H1 (cell line): ENCODE data around the gene CRB2. TPM values are rescaled to one million over a fixed set of nuclear protein-coding genes. Genes with fewer than 3 reads are reported as not detected.

Experiments
- CTCF ChIA-PET: fragments of 300-600 bp; sonication (Branson Sonifier 250); formaldehyde crosslinking; loops from one replicate; lab custom pipeline; 2021; ENCODE audit not compliant: partially characterized antibody; lab: Charles Lee
- POLR2A ChIA-PET: fragments of 300-600 bp; sonication (Branson Sonifier 250); formaldehyde crosslinking; loops from one replicate; lab custom pipeline; 2021; ENCODE audit warnings: inconsistent platforms; ENCODE audit not compliant: partially characterized antibody; lab: Charles Lee
- DNase-seq, 2 experiments: peaks; one replicate each; pipeline versions ENCODE4 v3.0.0 to v3.0.0-alpha.2; 2010 to 2022; ENCODE audit warnings: low spot score in 2 of 2, low read depth in 1 of 2, mixed read lengths in 1 of 2
- FAIRE-seq: peaks from 2 replicates; lab custom pipeline; 2011; peaks lifted over from hg19 to GRCh38; lab: Jason Lieb, UNC
- H2AFZ ChIP-seq: 2 replicates; pipeline ENCODE4 v1.8.1; 2012; ENCODE audit warnings: low read length, inconsistent platforms
- H2AK5ac ChIP-seq: 2 replicates; pipeline ENCODE4 v1.6.1; 2013; ENCODE audit warnings: low read depth, low read length
- H2BK120ac ChIP-seq: replicated peaks from 2 replicates; pipeline ENCODE3; 2013; ENCODE audit warnings: low read depth, low read length, inconsistent platforms
- H2BK12ac ChIP-seq: 2 replicates; pipeline ENCODE4 v1.6.1; 2013; ENCODE audit warnings: low read depth, low read length
- H2BK15ac ChIP-seq: 2 replicates; pipeline ENCODE4 v1.6.1; 2013; ENCODE audit warnings: low read length
- H2BK20ac ChIP-seq: 2 replicates; pipeline ENCODE4 v1.6.1; 2013; ENCODE audit warnings: low read length
- H2BK5ac ChIP-seq: 2 replicates; pipeline ENCODE4 v1.6.1; 2013; ENCODE audit warnings: low read depth, low read length
- H3K14ac ChIP-seq: 2 replicates; pipeline ENCODE4 v1.6.1; 2013; ENCODE audit warnings: inconsistent platforms; ENCODE audit not compliant: insufficient read length
- H3K18ac ChIP-seq: 2 replicates; pipeline ENCODE4 v1.6.1; 2013; ENCODE audit warnings: low read length; ENCODE audit errors: extremely low read depth
- H3K23ac ChIP-seq: 2 replicates; pipeline ENCODE4 v1.6.1; 2013; ENCODE audit warnings: inconsistent platforms; ENCODE audit not compliant: insufficient read length
- H3K23me2 ChIP-seq: 2 replicates; pipeline ENCODE4 v1.6.1; 2013; ENCODE audit warnings: low read depth, low read length
- H3K27ac ChIP-seq: 2 replicates; pipeline ENCODE4 v1.6.1; 2011; ENCODE audit warnings: low read depth, low read length, inconsistent platforms
- H3K27me3 ChIP-seq, 4 experiments: replicated peaks in 1 of 4; 1 replicate in 1 of 4; 2 replicates in 3 of 4; pipeline versions ENCODE4 v1.6.1 to v1.8.1; 2011 to 2013; ENCODE audit warnings: low read length in 3 of 4, mild to moderate bottlenecking in 3 of 4, inconsistent platforms in 2 of 4, mixed read lengths in 2 of 4, moderate library complexity in 1 of 4; ENCODE audit not compliant: control insufficient read depth in 3 of 4, insufficient read depth in 3 of 4; ENCODE audit errors: extremely low read depth in 1 of 4
- H3K36me3 ChIP-seq, 4 experiments: 2 replicates each; pipeline versions ENCODE4 v1.6.1 to v1.8.1; 2011 to 2013; ENCODE audit warnings: mild to moderate bottlenecking in 4 of 4, low read length in 3 of 4, moderate library complexity in 2 of 4, control low read depth in 1 of 4, inconsistent platforms in 1 of 4; ENCODE audit not compliant: insufficient read depth in 4 of 4, control insufficient read depth in 2 of 4
- H3K4ac ChIP-seq: replicated peaks from 2 replicates; pipeline ENCODE3; 2013; ENCODE audit warnings: low read length, low read depth, mixed read lengths, inconsistent platforms; ENCODE audit not compliant: insufficient read length
- H3K4me1 ChIP-seq, 4 experiments: replicated peaks in 1 of 4; 1 replicate in 1 of 4; 2 replicates in 3 of 4; pipeline versions ENCODE4 v1.6.1 to v1.8.1; 2011 to 2013; ENCODE audit warnings: low read length in 3 of 4, inconsistent platforms in 2 of 4, mixed read lengths in 1 of 4; ENCODE audit not compliant: insufficient read depth in 4 of 4, control insufficient read depth in 3 of 4
- H3K4me2 ChIP-seq, 2 experiments: 2 replicates each; pipeline versions ENCODE4 v1.6.1 to v1.8.1; 2011 to 2013; ENCODE audit warnings: low read depth in 2 of 2, low read length in 2 of 2, control low read depth in 1 of 2, inconsistent platforms in 1 of 2, mild to moderate bottlenecking in 1 of 2; ENCODE audit not compliant: insufficient read depth in 1 of 2
- H3K4me3 ChIP-seq, 4 experiments: fragments of 200-600, 300-600 bp in 1 of 4; sonication (generic), shearing (Covaris generic), sonication (Bioruptor Twin) in 1 of 4; 2 replicates each; pipeline versions ENCODE4 v1.5.1 to v1.8.1; 2011 to 2016; ENCODE audit warnings: low read length in 4 of 4, low read depth in 3 of 4, control low read depth in 2 of 4, inconsistent platforms in 2 of 4, mild to moderate bottlenecking in 2 of 4, mixed read lengths in 1 of 4, moderate library complexity in 1 of 4; ENCODE audit not compliant: insufficient read depth in 2 of 4; ENCODE audit errors: extremely low read depth in 1 of 4
- H3K56ac ChIP-seq: replicated peaks from 2 replicates; pipeline ENCODE3; 2013; ENCODE audit warnings: low read depth, mild to moderate bottlenecking, mixed read lengths, low read length, inconsistent platforms; ENCODE audit not compliant: insufficient read length
- H3K79me1 ChIP-seq: 2 replicates; pipeline ENCODE4 v1.6.1; 2013; ENCODE audit warnings: low read depth, low read length, control low read depth
- H3K79me2 ChIP-seq, 2 experiments: 2 replicates each; pipeline versions ENCODE4 v1.6.1 to v1.8.1; 2012 to 2013; ENCODE audit warnings: low read length in 2 of 2, mild to moderate bottlenecking in 2 of 2, inconsistent platforms in 1 of 2; ENCODE audit not compliant: insufficient read depth in 2 of 2, control insufficient read depth in 1 of 2
- H3K9ac ChIP-seq, 4 experiments: replicated peaks in 1 of 4; 1 replicate in 1 of 4; 2 replicates in 3 of 4; pipeline versions ENCODE4 v1.6.1 to v1.8.1; 2011 to 2013; ENCODE audit warnings: low read depth in 3 of 4, low read length in 3 of 4, control low read depth in 2 of 4, mild to moderate bottlenecking in 2 of 4, moderate library complexity in 2 of 4, inconsistent platforms in 1 of 4; ENCODE audit errors: extremely low read depth in 1 of 4
- H3K9me3 ChIP-seq, 2 experiments: 2 replicates each; pipeline versions ENCODE4 v1.6.1 to v1.8.1; 2012 to 2013; ENCODE audit warnings: mild to moderate bottlenecking in 2 of 2, moderate library complexity in 2 of 2, control low read depth in 1 of 2, inconsistent platforms in 1 of 2, low read depth in 1 of 2, low read length in 1 of 2, mixed read lengths in 1 of 2; ENCODE audit not compliant: insufficient read depth in 2 of 2
- H4K20me1 ChIP-seq, 2 experiments: replicated peaks in 1 of 2; 2 replicates each; pipeline versions ENCODE3 to v1.8.1; 2011 to 2013; ENCODE audit warnings: inconsistent platforms in 2 of 2, low read length in 2 of 2, mild to moderate bottlenecking in 1 of 2; ENCODE audit not compliant: insufficient read depth in 2 of 2, control insufficient read depth in 1 of 2
- H4K5ac ChIP-seq: 2 replicates; pipeline ENCODE4 v1.6.1; 2013; ENCODE audit warnings: low read length, low read depth, mixed read lengths, inconsistent platforms; ENCODE audit not compliant: insufficient read length
- H4K8ac ChIP-seq: 2 replicates; pipeline ENCODE4 v1.8.0; 2013; ENCODE audit warnings: mild to moderate bottlenecking, moderate library complexity, low read length, inconsistent platforms; ENCODE audit not compliant: insufficient read depth; ENCODE audit errors: extremely low read depth
- H4K91ac ChIP-seq: replicated peaks from 2 replicates; pipeline ENCODE3; 2013; ENCODE audit warnings: low read length, mixed read lengths, inconsistent platforms; ENCODE audit not compliant: insufficient read length
- GABPA ChIP-seq: IDR thresholded peaks from 2 replicates; pipeline ENCODE4 v1.6.1; 2011; ENCODE audit warnings: mild to moderate bottlenecking, low read length, moderate library complexity, borderline replicate concordance; ENCODE audit not compliant: insufficient read depth
- TAF7 ChIP-seq: optimal IDR thresholded peaks from 2 replicates; pipeline ENCODE3; 2011; ENCODE audit warnings: low read depth, mild to moderate bottlenecking, inconsistent platforms, low read length, moderate library complexity, borderline replicate concordance
- TCF12 ChIP-seq: IDR thresholded peaks from 2 replicates; pipeline ENCODE4 v1.6.1; 2011; ENCODE audit warnings: low read depth, mild to moderate bottlenecking, low read length
- YY1 ChIP-seq: IDR thresholded peaks from 2 replicates; pipeline ENCODE4 v1.6.1; 2011; ENCODE audit warnings: low read depth, mild to moderate bottlenecking, low read length
- WGBS, 2 experiments: shearing (Covaris generic) in 1 of 2; methylation state at CpG; one replicate each; pipeline versions ENCODE4 v1.1.6 to v1.1.7; 2013 to 2015; ENCODE audit warnings: low lambda C conversion rate in 2 of 2, mixed read lengths in 2 of 2, inconsistent platforms in 1 of 2, low coverage in 1 of 2, missing lambda C conversion rate in 1 of 2; ENCODE audit not compliant: insufficient replicate concordance in 2 of 2, insufficient coverage in 1 of 2, insufficient read length in 1 of 2; ENCODE audit errors: extremely low coverage in 1 of 2, missing lambda C conversion rate in 1 of 2; 5-methylcytosine and 5-hydroxymethylcytosine counted together
- polyA plus RNA-seq, 7 experiments: library from polyadenylated mRNA; depleted of rRNA in 3 of 7; stranded (reverse) in 5 of 7; unstranded in 2 of 7; fragments of >200 nt in 5 of 7; fragments of 200-250 nt in 2 of 7; gene quantifications; 1 replicate in 5 of 7; 2 replicates in 1 of 7; 4 replicates in 1 of 7; pipeline versions ENCODE4 v1.2.1 to v1.2.3, GENCODE V29; 2011 to 2013; ENCODE audit warnings: missing spikeins in 2 of 7, mixed read lengths in 2 of 7
- total RNA-seq: library from RNA; stranded (reverse); fragmentation: NEBNext Ultra II Directional; extraction: Animal tissue kit (Norgen Biotek cat#: 25700); gene quantifications from 2 replicates; pipeline ENCODE4 v1.2.1, GENCODE V29; 2021

The CRB2 gene
- total and polyA plus RNA-seq, 2 of the 8 experiments (the other 6 are each of a cell fraction or from before 2014, with no cell fraction given) = 4.0 to 8.4 TPM

DNA sequence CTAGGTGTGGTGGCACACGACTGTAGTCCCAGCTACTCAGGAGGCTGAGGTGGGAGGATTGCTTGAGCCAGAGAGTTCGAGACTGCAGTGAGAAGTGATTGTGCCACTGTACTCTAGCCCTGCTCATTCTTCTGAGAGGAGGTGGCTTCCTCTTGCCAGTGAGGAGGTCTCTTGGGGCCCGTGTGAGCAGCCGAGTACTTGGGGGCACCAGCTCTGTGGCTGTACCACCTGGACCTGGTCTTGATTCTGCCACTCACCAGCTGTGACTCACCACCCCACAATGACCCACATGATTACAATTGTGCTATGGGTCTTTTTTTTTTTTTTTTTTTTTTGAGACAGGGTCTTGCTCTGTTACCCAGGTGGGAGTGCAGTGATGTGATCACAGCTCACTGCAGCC lies 18.0 kb upstream of the CRB2 start:
- Histone ChIP-seq H3K79me2 (no peaks in the 10 kb centered on the region), H4K8ac (no peak overlapping the region), H3K27ac (no peak overlapping the region), H3K23ac (no peak overlapping the region), H3K36me3 (no peaks in the 10 kb centered on the region), H4K5ac (no peak overlapping the region), H2AK5ac (no peak overlapping the region), H2BK12ac (no peak overlapping the region), H3K18ac (no peak overlapping the region), H4K91ac (no peak overlapping the region), H3K56ac (no peak overlapping the region), H2AFZ (no peak overlapping the region), H3K4ac (no peak overlapping the region), H2BK120ac (no peak overlapping the region), H4K20me1 (no peaks in the 10 kb centered on the region), H3K9ac (no peak overlapping the region), H2BK5ac (no peak overlapping the region), H3K14ac (no peak overlapping the region), H3K4me1 (peaks cover 3 to 14% (median 7%) of the 10 kb centered on the region in 4 experiments), H3K9me3 (no peaks in the 10 kb centered on the region), H3K23me2 (no peaks in the 10 kb centered on the region), H3K4me2 (no peak overlapping the region), H2BK15ac (no peak overlapping the region), H2BK20ac (no peak overlapping the region), H3K4me3 (no peak overlapping the region), H3K79me1 (no peaks in the 10 kb centered on the region), H3K27me3 (no peaks in the 10 kb centered on the region)
- FAIRE-seq = no peak
- POLR2A ChIA-PET = interaction anchor here (0.6 to 1.0 kb wide), 2 partner anchors 170 to 274 kb away, joined by 3 to 5 read pairs; no protein-coding TSS in a partner anchor
- CTCF ChIA-PET = interaction anchor here (0.7 to 2.5 kb wide), 7 partner anchors 12 to 258 kb away, joined by 3 to 11 read pairs (median 3); partner anchors contain the start of gene CRB2
- DNase-seq = no peak
- 86% methylated on average over 4 of the region's 4 CpGs; no CpG with 5 or more reads in 1 of the 2 experiments for WGBS, 2 experiments
- TF ChIP-seq GABPA (no peak), TCF12 (no peak), YY1 (no peak), TAF7 (no peak)
